Right kidney (tissue), 1 donor: Measurements from ENCODE around the gene CAPN10.

Experiments
- DNase-seq: peaks from one replicate; pipeline ENCODE4 v3.0.0-alpha.2; 2016

CAPN10 gene

DNA sequence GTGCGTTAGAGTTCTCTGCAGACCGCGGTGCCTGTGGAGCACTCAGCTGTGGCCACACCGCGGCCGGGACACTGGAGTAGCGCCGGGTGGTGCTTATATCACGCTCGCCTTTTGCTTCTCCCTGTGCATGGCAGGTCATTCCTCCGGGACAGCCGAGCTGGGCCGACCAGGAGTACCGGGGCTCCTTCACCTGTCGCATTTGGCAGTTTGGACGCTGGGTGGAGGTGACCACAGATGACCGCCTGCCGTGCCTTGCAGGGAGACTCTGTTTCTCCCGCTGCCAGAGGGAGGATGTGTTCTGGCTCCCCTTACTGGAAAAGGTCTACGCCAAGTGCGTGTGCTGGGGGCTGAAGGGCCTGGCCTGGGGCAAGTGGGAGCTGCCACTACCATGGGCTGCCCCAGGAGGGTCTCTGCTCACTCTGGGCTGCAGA is 4.2 kb downstream of the CAPN10 start:
- no peak for DNase-seq

GRCh38 chr2:240591226-240591625 is 4.7 kb downstream of the CAPN10 start:
- no peak for DNase-seq

- DNase-seq, result no peak
Observed at GRCh38 chr2:240591784-240592183, 5.2 kb downstream of the CAPN10 start.

- DNase-seq, result no peak
Observed at GRCh38 chr2:240593026-240593702, 6.6 kb downstream of the CAPN10 start.

DNA sequence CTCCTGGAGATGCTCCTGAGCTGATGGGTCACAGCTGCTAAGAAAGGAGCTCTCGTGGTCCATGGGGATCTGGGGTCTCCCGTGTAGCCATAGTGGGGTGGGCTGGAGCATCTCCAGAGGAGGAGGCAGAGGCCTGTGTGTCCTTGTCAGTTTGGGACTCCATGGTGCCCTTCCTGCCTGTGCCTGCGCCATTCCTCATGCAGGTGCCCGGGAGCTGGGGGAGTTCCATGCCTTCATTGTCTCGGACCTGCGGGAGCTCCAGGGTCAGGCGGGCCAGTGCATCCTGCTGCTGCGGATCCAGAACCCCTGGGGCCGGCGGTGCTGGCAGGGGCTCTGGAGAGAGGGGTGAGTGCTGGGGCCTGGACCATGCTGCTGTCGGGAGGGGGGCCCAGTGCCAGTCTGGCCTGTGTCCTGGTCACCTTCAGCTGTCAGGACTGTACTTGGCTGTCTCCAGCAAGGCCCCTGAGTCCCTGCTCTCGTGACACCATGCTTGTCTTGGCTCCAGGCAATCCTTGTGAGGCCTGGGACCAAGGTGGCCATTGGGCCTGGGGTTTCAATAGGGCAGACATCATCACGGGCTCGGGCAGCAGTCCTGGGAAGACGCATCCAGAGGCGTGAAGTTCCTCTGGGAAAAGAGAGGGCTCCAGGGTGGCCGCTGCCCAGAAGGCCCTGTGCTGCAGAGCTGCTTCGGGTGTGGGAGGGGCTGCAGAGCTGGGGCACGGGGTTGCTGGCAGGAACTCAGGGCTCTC is 7.3 kb downstream of the CAPN10 start:
- no peak for DNase-seq

- no peak for DNase-seq
Observed at GRCh38 chr2:240594511-240595380, 8.2 kb downstream of the CAPN10 start.

DNA sequence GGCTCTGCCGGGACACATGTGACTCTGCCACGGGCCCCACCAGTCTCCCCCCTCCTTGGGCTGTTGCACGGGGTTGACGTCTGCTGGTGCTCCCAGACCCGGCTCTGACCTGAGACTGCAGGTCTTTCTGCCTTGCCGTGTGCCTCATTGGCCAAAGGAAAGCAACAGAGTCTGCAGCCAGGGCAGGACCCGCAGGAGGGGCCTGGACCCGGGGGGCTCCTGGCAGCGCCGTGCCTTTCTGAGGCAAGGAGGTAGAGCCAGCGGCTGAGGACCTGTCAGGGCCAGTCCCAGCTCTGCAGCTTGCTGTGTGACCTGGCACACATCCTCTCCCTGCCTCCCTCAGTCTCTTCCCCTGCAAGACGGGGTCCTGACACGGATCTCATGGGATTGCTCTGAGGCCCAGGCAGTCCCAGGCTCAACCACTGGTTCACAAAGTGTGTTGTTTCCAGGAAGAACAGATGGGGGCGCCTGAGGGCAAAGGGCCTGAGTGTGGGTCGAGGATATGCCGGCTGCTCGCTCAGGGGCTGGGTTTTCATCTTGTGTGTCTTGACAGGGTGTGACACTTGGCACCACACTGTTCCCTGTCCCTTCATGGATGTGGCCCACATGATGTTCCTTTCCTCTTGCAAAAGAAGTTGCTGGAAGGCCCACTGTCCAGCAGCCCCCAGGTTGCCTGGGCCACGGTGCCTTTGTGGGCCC is 9.0 kb downstream of the CAPN10 start:
- DNase-seq, result no peak

GRCh38 chr2:240596080-240596460 is 9.5 kb downstream of the CAPN10 start:
- DNase-seq, result no peak

GRCh38 chr2:240596491-240596931 is 10.0 kb downstream of the CAPN10 start:
- no peak for DNase-seq

- DNase-seq, result no peak
Observed at GRCh38 chr2:240597054-240597418, 10.5 kb downstream of the CAPN10 start.

DNA sequence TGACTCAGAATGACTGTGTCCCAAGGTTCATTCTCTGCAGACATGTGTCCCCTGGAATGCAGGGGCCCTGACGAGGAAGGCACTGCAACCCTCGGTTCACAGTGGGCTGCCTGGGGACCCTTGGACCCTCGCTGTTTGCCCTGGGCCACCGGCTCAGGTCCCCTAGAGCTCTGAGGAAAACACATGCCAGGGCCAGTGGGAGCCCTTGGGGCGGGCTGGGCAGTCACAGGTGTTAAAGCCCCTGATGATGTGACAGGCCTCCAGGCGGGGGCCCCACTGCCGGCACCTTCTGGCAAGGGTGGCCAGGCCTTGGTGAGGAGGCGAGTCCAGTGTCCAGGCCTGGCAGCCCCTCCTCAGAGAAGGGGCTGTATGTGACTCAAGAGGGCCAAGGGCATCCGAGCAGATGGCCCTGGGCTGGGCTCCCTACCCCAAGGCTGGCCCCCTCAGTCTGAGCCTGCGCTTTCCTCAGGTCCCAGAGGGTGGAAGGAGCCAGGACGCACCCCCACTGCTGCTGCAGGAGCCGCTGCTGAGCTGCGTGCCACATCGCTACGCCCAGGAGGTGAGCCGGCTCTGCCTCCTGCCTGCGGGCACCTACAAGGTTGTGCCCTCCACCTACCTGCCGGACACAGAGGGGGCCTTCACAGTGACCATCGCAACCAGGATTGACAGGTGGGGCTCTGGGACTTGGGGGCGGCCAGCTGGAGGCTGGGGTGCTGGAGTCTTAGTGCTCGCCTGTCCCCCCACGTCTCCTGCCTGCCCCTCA is 11.1 kb downstream of the CAPN10 start:
- no peak for DNase-seq

DNA sequence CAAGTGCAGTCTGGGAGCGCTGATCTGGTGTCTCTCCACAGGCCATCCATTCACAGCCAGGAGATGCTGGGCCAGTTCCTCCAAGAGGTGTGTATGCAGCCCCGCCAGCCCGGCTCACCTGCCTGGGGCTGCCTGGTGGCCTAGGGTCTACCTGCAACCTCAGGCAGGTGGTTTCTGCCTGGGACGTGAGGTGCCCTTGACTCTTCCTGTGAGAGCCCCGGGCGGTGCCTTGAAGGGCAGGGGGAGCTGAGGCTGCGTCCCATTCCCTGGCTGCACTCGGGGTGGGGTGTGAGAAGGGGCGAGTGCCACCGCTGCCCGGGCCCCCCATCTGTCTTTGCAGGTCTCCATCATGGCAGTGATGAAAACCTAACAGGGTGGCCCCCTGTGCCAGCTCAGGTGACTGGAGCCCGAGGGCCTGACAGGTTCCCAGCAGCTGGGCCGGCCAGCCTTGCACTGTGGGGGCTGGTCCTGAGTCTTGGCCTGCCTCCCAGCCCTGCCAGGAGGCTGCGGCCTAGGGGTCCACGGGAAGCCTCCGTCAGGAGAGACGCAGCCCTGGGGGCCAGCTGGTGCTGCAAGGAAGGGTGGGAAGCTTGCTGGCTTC is 11.9 kb downstream of the CAPN10 start:
- no peak for DNase-seq

GRCh38 chr2:240599141-240599583 is 12.6 kb downstream of the CAPN10 start:
- no peak for DNase-seq

GRCh38 chr2:240600451-240600961 is 14.0 kb downstream of the CAPN10 start:
- DNase-seq, result no peak

GRCh38 chr2:240601061-240601830 is 14.7 kb downstream of the CAPN10 start:
- DNase-seq, result no peak

- no peak for DNase-seq
Observed at GRCh38 chr2:240601831-240602160, 15.3 kb downstream of the CAPN10 start.

DNA sequence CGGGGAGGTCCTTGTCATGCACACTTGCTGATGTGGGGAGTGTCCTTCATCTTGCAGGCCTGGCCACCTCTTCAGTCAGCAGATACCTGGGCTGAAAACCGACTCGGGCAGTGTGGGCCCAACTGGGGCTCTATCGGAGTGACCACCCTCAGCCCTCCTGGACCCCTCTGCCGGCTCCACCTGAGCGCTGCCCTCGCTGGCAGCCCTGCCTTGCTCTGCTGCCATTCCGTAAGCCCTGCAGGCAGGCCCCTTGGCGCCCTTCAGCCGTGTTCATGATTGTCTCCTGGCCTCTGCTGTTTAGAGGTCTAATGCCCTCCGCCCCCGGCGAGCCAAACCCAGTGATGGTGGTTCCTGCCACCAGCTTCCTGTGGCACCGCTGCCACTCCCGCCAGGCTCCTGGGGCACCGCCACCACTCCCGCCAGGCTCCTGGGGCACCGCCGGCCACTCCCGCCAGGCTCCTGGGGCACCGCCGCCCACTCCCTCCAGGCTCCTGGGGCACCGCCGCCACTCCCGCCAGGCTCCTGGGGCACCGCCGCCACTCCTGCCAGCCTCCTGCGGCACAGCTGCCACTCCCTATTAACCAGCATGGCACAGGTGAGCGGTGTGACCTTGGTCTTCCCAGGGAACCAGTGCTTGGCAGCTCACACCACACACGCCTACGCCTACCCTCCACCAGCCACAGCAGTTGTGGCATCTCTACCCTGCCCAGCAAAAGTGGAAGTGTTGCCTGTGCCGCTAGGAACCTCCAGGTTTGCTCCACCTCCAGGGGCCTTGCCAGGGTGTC is 15.9 kb downstream of the CAPN10 start:
- no peak for DNase-seq

DNA sequence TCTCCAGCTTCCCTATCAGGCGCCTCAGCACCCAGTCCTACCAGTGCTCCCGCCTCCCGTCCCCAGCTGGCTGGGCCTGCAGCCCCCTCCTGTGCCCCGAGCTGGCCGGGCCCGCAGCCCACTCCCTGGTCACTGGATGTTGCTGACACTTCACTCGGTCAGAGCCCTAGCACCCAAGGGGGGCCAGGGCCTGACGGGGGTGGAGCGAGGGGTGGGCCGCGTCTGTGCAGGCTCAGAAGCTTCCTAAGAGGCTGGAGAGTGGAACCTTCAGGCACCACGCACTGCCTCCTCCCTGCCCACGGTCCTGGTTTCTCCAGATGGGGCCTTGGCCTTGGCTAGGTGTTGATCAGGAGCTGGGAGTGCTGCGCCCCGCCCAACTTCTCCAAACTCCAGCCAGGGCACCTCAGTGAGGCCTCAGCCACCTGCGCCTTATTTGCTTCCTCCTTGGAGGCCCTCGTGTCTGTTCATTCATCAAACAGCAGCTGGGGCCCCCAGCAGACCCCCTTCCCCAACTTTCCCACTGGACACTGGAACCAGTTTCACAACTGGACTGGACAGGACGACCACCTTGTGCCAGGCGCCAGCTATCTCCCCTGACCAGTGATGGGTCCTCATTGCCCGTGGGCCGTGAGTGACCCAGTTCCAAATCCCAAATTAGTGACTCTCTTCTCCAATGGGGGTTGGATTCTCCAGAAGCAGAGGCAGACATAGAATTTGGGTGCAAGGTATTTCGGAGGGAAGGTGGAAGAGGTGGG is 16.7 kb downstream of the CAPN10 start:
- no peak for DNase-seq

DNA sequence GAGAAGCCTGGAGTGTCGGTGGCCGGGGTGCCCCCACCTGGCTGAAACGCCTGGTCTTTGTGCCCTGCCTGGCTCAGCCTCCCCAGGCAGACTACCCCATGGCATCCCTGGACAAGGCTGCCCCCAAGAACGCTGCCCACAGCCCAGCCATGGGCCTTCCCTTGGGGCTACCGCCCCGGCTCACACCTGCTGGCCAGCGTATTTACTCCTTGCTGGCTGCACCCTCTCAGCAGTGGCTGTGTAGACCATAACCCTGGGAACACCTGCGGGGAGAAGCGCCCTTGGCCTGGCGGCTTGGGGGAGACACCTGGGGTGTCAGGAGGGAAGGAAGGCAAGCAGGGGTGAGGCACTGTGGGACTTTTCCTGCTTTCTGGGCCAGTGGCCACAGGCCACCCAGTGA is 17.3 kb downstream of the CAPN10 start:
- DNase-seq, result no peak
